GM12875 (cell line): ENCODE data around the gene SAA2.

ENCODE experiments used
- H3K4me3 ChIP-seq: one replicate; pipeline ENCODE4 v1.5.1; 2011; ENCODE audit warnings: low read depth, low read length, control low read depth
- TF ChIP-seq, protein P1 (sequence below): IDR thresholded peaks from 2 replicates; pipeline ENCODE4 v1.5.1; 2011; ENCODE audit warnings: low read depth, mild to moderate bottlenecking, control low read depth, inconsistent platforms, low read length, moderate library complexity, borderline replicate concordance; ENCODE audit not compliant: insufficient read depth

The SAA2 gene

DNA sequence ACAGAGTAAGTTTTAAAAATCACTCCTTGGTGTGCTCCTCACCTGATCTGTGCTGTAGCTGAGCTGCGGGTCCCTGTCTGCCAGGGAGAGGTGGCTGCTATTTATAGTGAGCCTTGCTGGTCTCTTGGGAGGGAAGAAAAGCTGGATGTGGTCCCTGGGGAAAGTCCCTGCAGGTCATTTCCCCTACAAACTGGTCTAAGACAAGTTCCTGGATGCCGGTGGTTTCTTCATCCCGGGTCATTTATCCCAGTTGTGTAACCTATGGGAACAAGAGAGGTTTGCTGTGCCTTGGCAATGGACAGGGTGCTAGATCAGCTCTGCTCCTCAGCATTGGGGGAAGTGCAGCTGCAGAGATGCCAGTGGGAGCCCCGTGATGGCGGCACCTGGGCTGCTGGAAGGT, at the start of gene SAA2:
Gene SAA2 (minus strand): TSS at position 108 of the 400 bp plus-strand sequence. CDS start 657 bp downstream, outside the sequence.
- TF ChIP-seq, protein P1, sequence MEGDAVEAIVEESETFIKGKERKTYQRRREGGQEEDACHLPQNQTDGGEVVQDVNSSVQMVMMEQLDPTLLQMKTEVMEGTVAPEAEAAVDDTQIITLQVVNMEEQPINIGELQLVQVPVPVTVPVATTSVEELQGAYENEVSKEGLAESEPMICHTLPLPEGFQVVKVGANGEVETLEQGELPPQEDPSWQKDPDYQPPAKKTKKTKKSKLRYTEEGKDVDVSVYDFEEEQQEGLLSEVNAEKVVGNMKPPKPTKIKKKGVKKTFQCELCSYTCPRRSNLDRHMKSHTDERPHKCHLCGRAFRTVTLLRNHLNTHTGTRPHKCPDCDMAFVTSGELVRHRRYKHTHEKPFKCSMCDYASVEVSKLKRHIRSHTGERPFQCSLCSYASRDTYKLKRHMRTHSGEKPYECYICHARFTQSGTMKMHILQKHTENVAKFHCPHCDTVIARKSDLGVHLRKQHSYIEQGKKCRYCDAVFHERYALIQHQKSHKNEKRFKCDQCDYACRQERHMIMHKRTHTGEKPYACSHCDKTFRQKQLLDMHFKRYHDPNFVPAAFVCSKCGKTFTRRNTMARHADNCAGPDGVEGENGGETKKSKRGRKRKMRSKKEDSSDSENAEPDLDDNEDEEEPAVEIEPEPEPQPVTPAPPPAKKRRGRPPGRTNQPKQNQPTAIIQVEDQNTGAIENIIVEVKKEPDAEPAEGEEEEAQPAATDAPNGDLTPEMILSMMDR = no peak
- no peak within 1 kb of the TSS for H3K4me3 ChIP-seq

DNA sequence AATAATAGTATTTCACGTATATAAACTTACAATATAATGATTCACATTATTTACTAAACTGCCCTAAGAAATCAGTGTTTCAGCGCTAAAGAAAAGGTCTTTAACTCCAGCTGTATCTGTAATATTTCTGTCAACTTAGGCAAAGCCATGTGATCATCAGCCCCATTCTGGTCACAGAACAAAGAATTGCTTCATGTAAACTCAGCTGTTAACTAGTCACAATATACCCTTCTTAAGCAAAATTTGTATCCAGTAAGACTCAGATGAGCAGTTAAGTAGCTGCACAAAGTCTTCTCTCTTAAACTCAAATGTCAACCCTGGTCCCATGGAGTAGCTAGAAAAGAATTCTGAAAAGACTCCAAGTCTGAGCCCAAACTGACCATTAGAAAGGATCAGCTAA, 46.8 kb upstream of the SAA2 start:
- TF ChIP-seq, protein P1 = no peak

DNA sequence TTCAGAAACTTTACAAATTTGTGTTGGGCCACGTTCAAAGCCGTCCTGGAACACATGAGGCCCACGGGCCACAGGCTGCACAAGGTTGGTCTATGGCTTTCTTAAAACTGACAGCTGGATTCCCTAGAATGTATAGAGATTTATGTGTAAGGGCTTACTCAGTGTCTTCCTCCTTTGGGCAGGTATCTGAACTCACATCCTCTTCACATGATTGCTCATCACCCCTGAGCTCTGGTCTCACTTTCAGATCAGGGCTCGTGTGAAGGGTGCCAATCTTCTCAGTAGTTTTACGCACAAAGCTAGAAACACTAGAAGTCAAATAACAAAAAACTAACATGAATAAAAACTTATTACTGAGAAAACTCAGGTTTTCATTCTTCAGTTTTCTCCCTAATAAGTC, 46.4 kb upstream of the SAA2 start:
- TF ChIP-seq, protein P1 = no peak
- no peak overlapping the region for H3K4me3 ChIP-seq

More for the DNA sequence above, 46.8 kb upstream of the SAA2 start:
- H3K4me3 ChIP-seq = no peak overlapping the region

DNA sequence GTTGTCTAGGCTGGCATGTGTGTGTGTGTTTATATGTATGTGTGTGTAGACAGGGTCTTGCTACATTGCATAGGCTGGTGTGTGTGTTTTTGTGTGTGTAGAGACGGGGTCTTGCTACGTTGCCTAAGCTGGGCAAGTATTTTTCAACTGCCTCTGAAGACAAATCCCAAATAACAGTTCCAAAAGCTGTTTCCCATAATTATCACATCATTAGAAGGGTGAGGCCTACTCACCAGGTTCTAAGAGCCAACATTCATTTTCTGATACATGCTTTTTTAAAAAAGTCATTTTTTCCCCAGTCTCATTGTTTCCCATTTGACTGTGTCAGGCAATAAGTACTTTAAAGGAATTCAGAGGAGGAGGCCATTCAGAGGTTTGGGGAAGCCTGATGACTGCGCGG, 40.4 kb upstream of the SAA2 start:
- no peak overlapping the region for H3K4me3 ChIP-seq
- TF ChIP-seq, protein P1 = no peak

DNA sequence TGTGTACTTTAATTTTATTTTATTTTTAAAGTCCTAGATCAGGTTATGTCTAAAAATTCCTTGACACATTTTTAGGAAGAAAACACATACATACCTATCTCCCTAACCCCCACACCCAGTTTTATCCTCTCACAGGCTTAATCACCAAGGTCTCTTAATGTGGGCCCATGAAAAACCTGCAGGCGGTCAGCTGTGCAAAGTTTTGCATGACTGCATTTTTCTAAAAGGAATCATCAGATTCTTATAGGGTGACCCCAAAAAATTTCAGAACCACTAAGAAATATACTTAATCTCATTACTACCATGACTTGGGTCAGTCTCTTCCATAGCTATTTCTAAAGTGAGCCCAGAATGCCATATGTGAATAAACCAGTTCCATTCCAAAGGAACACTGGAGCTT, 37.4 kb upstream of the SAA2 start:
- no peak overlapping the region for H3K4me3 ChIP-seq
- TF ChIP-seq, protein P1 = no peak

DNA sequence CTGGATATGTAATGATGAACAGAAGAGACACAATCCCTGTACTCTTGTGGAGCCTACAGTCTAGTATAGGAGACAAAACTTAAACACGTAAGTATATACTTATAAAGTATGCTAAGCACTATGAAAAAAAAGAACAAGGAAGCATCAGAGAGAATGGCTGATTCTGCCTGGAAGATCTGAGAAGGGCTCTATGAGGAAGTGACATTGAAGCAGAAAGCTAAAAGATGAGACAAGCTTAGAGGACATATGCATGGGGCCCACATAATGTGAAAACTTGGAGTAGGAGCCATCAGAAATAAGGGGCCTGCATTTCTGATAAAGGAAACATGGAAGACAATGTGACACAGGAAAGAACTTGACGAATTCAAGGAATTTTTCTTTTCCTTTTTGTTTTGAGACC, 34.2 kb upstream of the SAA2 start:
- H3K4me3 ChIP-seq = no peak overlapping the region
- TF ChIP-seq, protein P1 = no peak

DNA sequence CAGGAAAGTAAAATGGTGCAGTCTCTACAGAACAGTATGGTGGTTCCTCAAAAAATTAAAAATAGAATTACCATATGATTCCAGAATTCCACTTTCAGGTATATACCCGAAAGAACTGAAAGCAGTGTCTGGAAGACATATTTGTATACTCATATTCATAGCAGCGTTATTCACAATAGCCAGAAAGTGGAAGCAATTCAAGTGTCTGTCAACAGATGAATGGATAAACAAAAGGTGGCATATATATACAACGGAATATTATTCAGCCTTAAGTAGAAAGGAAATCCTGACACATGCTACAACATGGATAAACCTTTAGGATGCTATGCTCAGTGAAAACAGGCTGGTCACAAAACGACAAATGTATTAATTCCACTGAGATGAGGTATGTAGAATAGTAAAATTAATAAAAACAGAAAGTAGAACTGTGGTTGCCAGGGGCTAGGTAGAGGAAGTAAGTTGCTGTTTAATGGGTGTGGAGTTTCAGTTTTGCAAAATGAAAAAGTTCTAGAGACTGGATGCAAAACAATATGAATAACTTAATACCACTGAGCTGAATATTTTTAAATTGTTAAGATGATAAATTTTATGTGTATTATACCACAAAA, 32.1 kb upstream of the SAA2 start:
- TF ChIP-seq, protein P1 = no peak
- no peak overlapping the region for H3K4me3 ChIP-seq
